IPS DF 6.9 (cell line): ENCODE data around the gene ZDHHC14.

Experiments used
- DNase-seq: peaks from one replicate; pipeline ENCODE4 v3.0.0-alpha.2; 2013; ENCODE audit warnings: low read depth, low spot score
- H3K27ac ChIP-seq: one replicate; pipeline ENCODE4 v1.5.1; 2013; ENCODE audit warnings: low read length, control low read depth
- H3K27me3 ChIP-seq: 2 replicates; pipeline ENCODE4 v1.6.1; 2013; ENCODE audit warnings: mild to moderate bottlenecking, low read length; ENCODE audit not compliant: control insufficient read depth, insufficient read depth
- H3K36me3 ChIP-seq: 2 replicates; pipeline ENCODE4 v1.6.1; 2013; ENCODE audit warnings: low read length; ENCODE audit not compliant: control insufficient read depth, insufficient read depth
- H3K4me1 ChIP-seq: 2 replicates; pipeline ENCODE4 v1.6.1; 2013; ENCODE audit warnings: low read length; ENCODE audit not compliant: control insufficient read depth, insufficient read depth
- H3K4me3 ChIP-seq: 2 replicates; pipeline ENCODE4 v1.5.1; 2013; ENCODE audit warnings: mild to moderate bottlenecking, low read length
- H3K9me3 ChIP-seq: 2 replicates; pipeline ENCODE4 v1.6.1; 2013; ENCODE audit warnings: low read length, inconsistent platforms; ENCODE audit not compliant: control insufficient read depth, insufficient read depth
- WGBS: extraction: QIAGEN DNeasy Blood & Tissue Kit; methylation state at CpG from one replicate; pipeline ENCODE4 v1.1.7; 2013; ENCODE audit warnings: mixed read lengths, missing lambda C conversion rate; ENCODE audit not compliant: insufficient read length, insufficient coverage; 5-methylcytosine and 5-hydroxymethylcytosine counted together

The ZDHHC14 gene

GRCh38 chr6:157442291-157442690 lies 61.3 kb downstream of the ZDHHC14 start:
- no CpG with 5 or more reads among the region's 12 CpGs for WGBS
- H3K27ac ChIP-seq, result no peak overlapping the region
- no peaks in the 10 kb centered on the region for H3K36me3 ChIP-seq
- no peaks in the 10 kb centered on the region for H3K27me3 ChIP-seq
- no peak for DNase-seq
- H3K4me1 ChIP-seq, result no peaks in the 10 kb centered on the region
- no peak overlapping the region for H3K4me3 ChIP-seq
- no peaks in the 10 kb centered on the region for H3K9me3 ChIP-seq

GRCh38 chr6:157443066-157443800 lies 62.2 kb downstream of the ZDHHC14 start:
- WGBS, result no CpG with 5 or more reads among the region's 6 CpGs

DNA sequence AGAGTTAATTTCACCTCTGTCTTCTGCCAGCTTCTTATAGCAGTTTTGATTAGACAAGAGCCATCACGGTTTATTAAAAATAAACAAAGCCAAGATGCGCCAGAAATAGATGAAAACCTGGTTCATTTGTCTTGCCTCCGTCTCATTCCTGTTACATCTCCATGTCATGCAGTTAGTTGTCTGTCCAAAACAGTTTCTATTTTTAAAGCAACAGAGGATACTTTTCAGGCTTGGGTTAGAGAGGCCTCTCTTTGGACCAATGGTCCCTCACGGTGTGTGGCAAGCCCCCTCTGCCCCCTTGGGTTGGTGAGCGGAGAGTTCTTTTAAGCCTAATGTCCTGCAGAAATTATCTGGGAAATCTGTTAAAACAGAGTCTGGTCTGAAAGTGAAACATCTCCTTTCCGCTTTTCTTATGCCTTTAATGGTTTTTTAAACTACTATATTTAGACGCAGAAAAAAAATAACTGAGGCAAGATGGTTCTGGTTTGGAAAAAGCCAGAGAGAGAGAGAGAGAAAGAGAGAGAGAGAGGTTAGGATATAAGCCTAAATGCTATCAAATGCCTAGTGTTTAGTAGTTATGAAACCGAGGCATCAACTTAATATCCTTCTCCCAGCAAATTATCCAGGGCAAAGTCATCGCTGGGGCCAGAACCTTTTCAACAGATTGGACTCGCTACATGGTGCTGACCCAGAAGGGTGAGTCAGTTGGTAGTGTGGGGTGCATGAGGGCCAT lies 64.5 kb downstream of the ZDHHC14 start:
- no CpG with 5 or more reads among the region's 10 CpGs for WGBS
- Histone ChIP-seq H3K9me3 (no peaks in the 10 kb centered on the region), H3K4me1 (no peaks in the 10 kb centered on the region), H3K27me3 (no peaks in the 10 kb centered on the region), H3K27ac (no peak overlapping the region), H3K4me3 (no peak overlapping the region), H3K36me3 (no peaks in the 10 kb centered on the region)
- no peak for DNase-seq

More at GRCh38 chr6:157443066-157443800, 62.2 kb downstream of the ZDHHC14 start:
- Histone ChIP-seq H3K4me1 (no peaks in the 10 kb centered on the region), H3K36me3 (no peaks in the 10 kb centered on the region), H3K4me3 (no peak overlapping the region), H3K9me3 (no peaks in the 10 kb centered on the region), H3K27me3 (no peaks in the 10 kb centered on the region), H3K27ac (no peak overlapping the region)
- no peak for DNase-seq

- no peak for DNase-seq
- H3K36me3 ChIP-seq, result no peaks in the 10 kb centered on the region
- WGBS, result no CpG with 5 or more reads among the region's 3 CpGs
- no peak overlapping the region for H3K27ac ChIP-seq
- no peak overlapping the region for H3K4me3 ChIP-seq
- no peaks in the 10 kb centered on the region for H3K27me3 ChIP-seq
- no peaks in the 10 kb centered on the region for H3K4me1 ChIP-seq
- no peaks in the 10 kb centered on the region for H3K9me3 ChIP-seq
Measured at GRCh38 chr6:157447735-157448134, 66.7 kb downstream of the ZDHHC14 start.

GRCh38 chr6:157449610-157450009 lies 68.6 kb downstream of the ZDHHC14 start:
- DNase-seq, result no peak
- Histone ChIP-seq H3K9me3 (no peaks in the 10 kb centered on the region), H3K36me3 (no peaks in the 10 kb centered on the region), H3K27me3 (no peaks in the 10 kb centered on the region), H3K4me1 (no peaks in the 10 kb centered on the region), H3K27ac (no peak overlapping the region), H3K4me3 (no peak overlapping the region)
- WGBS, result no CpG with 5 or more reads among the region's 6 CpGs

GRCh38 chr6:157450931-157451742 lies 70.1 kb downstream of the ZDHHC14 start:
- no peak overlapping the region for H3K4me3 ChIP-seq
- H3K36me3 ChIP-seq, result no peaks in the 10 kb centered on the region
- no CpG with 5 or more reads among the region's 10 CpGs for WGBS
- no peaks in the 10 kb centered on the region for H3K4me1 ChIP-seq
- no peak for DNase-seq
- H3K9me3 ChIP-seq, result no peaks in the 10 kb centered on the region
- no peaks in the 10 kb centered on the region for H3K27me3 ChIP-seq
- no peak overlapping the region for H3K27ac ChIP-seq

- DNase-seq, result no peak
- Histone ChIP-seq H3K27ac (no peak overlapping the region), H3K27me3 (no peaks in the 10 kb centered on the region), H3K9me3 (no peaks in the 10 kb centered on the region), H3K36me3 (no peaks in the 10 kb centered on the region), H3K4me3 (no peak overlapping the region), H3K4me1 (no peaks in the 10 kb centered on the region)
- WGBS, result no CpG with 5 or more reads among the region's 2 CpGs
Measured at GRCh38 chr6:157452096-157452495, 71.1 kb downstream of the ZDHHC14 start.

- no peak for DNase-seq
- no CpG with 5 or more reads among the region's 4 CpGs for WGBS
Measured at GRCh38 chr6:157453131-157453530, 72.1 kb downstream of the ZDHHC14 start.

GRCh38 chr6:157453978-157454377 lies 73.0 kb downstream of the ZDHHC14 start:
- H3K4me1 ChIP-seq, result no peaks in the 10 kb centered on the region
- H3K27me3 ChIP-seq, result no peaks in the 10 kb centered on the region
- no peak overlapping the region for H3K4me3 ChIP-seq
- H3K27ac ChIP-seq, result no peak overlapping the region
- H3K9me3 ChIP-seq, result no peaks in the 10 kb centered on the region
- no peaks in the 10 kb centered on the region for H3K36me3 ChIP-seq
- no peak for DNase-seq

More at GRCh38 chr6:157453131-157453530, 72.1 kb downstream of the ZDHHC14 start:
- H3K27me3 ChIP-seq, result no peaks in the 10 kb centered on the region
- H3K27ac ChIP-seq, result no peak overlapping the region
- no peaks in the 10 kb centered on the region for H3K9me3 ChIP-seq
- H3K4me3 ChIP-seq, result no peak overlapping the region
- no peaks in the 10 kb centered on the region for H3K36me3 ChIP-seq
- no peaks in the 10 kb centered on the region for H3K4me1 ChIP-seq
